ENCODE measurements around the gene RBM33. TPM values are rescaled to one million over a fixed set of nuclear protein-coding genes. Genes with fewer than 3 reads are reported as not detected.

The RBM33 gene
- polyA plus RNA-seq, 4 donors, result 26.5 to 37.6 (median 31.6) TPM

GRCh38 chr7:155715111-155715805 is 70.8 kb downstream of the RBM33 start:
- DNase-seq (ENCODE audit: low read depth in 4 of 4, low spot score in 3 of 4), result no peak

DNA sequence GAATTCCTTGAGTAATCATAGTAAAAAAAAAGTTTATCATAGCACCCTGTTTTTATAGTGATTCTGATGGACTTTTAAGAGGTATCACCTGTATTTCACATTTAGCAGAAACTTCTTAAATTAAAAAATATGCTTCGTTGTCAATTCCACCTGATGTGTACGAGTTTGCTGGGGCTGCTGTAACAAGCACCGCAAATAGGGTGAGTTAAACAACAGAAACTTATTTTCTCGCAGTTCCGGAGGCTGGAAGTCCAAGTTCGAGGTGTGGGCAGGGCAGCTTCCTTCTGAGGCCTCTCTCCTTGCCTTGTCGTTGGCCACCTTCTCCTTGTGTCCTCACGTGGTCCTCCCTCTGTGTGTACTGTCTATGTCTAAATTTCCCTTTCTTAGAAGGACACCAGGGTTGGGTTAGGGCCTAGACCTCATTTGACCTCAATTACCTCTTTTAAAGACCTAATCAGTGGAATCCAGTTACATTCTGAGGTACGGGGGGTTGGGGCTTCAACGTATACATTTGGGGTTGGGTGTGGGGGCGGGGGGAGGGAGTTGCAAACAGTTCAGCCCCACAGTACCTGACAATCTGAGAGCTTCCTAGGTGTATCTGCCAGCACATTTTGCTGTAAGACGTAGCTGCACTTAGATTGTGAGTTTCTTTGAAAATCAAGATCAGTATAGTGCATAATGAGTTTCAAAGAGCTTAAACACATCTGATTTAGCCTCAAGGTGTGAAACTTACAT is 72.7 kb downstream of the RBM33 start:
- DNase-seq (ENCODE audit: low read depth in 4 of 4, low spot score in 3 of 4), result no peak

GRCh38 chr7:155721056-155721455 is 76.6 kb downstream of the RBM33 start:
- no peak for DNase-seq (ENCODE audit: low read depth in 4 of 4, low spot score in 3 of 4)

DNA sequence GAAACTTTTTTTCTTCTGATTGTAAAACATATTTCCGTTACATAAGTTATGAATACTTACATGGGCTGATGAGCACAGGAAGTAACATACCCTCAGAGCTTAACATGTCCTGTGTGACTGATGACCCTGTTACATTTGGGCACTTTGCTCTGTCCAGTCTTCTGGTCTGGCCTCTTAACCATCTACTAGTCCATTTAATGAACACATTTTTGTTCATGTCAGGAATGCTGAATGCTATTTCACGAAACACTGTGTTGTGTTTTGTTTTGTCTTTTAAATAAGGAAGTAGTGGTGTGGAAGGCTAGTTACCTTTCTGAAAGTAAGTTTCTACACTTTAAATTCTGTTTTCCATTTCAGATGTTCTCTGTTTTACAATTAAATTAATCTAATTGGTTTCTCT is 77.7 kb downstream of the RBM33 start:
- no peak for DNase-seq (ENCODE audit: low read depth in 4 of 4, low spot score in 3 of 4)

GRCh38 chr7:155722936-155723335 is 78.5 kb downstream of the RBM33 start:
- DNase-seq (ENCODE audit: low read depth in 4 of 4, low spot score in 3 of 4), result no peak

GRCh38 chr7:155724327-155725005 is 80.0 kb downstream of the RBM33 start:
- no peak for DNase-seq (ENCODE audit: low read depth in 4 of 4, low spot score in 3 of 4)

GRCh38 chr7:155725006-155725355 is 80.5 kb downstream of the RBM33 start:
- DNase-seq (ENCODE audit: low read depth in 4 of 4, low spot score in 3 of 4), result no peak

- DNase-seq (ENCODE audit: low read depth in 4 of 4, low spot score in 3 of 4), result no peak
These were observed 83.2 kb downstream of the RBM33 start for GRCh38 chr7:155727616-155728015.

- no peak for DNase-seq (ENCODE audit: low read depth in 4 of 4, low spot score in 3 of 4)
These were observed 83.7 kb downstream of the RBM33 start for GRCh38 chr7:155728116-155728515.

GRCh38 chr7:155729847-155730246 is 85.4 kb downstream of the RBM33 start:
- DNase-seq (ENCODE audit: low read depth in 4 of 4, low spot score in 3 of 4), result no peak

GRCh38 chr7:155731380-155731779 is 86.9 kb downstream of the RBM33 start:
- no peak for DNase-seq (ENCODE audit: low read depth in 4 of 4, low spot score in 3 of 4)

DNA sequence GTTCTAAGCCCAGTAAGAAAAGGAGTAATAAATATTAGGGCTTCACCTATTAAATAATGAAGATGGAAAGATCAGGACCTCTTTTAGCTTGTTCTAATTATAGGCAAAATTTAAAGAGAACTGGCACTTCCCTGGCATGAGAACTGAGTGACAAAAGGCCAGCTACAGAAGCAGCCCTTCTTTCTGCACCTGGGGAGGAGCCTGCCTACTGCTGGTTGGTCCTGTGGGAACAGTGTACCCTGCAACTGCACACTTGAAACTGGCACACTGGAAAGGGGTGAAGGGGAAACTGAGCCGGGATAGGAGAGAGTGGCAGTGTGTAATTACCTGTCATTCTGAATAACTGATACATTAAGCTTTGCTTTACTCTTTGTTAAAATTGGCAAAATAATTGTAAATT is 87.4 kb downstream of the RBM33 start:
- DNase-seq (ENCODE audit: low read depth in 4 of 4, low spot score in 3 of 4), result no peak

GRCh38 chr7:155732286-155732685 is 87.8 kb downstream of the RBM33 start:
- no peak for DNase-seq (ENCODE audit: low read depth in 4 of 4, low spot score in 3 of 4)

DNA sequence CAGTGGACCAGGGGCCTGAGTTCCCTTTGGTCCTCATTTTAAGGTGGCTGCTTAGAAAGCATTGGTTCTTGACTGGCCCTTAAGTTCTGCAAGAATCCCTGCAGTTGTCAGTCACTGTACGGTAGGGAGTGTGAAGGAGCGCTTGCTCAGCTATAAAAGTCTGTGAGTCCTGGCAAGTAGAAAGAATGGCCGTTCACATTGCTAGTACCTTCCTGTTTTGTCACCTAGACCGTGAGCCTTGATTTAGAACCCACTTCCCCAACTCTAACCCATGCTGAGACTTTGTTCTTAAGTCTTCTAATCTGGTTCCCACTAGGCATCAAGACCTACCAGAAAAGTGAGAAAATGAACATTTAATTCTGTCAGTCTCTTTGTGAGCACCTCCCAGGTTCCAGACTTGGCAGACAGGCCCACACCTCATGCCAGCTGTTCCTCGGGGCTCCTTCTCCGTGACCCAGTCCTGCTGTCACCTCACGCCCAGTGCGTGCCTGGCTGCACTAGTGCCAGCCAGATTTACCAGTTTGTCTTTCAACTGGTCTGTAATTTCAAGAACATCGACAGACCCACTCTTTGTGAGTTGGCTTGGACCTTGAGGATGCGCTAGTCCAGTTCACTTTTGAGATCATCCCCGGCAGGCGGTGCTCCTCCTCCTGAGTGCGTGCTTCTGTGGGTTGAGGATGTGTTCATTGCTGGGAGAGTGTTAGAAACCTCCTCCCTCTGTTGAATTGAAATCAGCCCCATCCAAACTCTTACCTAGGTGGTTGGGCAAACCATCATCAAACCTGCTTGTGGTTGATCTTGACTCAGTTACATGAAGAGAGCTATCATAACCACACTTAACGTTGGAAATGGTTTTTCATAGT is 89.4 kb downstream of the RBM33 start:
- no peak for DNase-seq (ENCODE audit: low read depth in 4 of 4, low spot score in 3 of 4)

DNA sequence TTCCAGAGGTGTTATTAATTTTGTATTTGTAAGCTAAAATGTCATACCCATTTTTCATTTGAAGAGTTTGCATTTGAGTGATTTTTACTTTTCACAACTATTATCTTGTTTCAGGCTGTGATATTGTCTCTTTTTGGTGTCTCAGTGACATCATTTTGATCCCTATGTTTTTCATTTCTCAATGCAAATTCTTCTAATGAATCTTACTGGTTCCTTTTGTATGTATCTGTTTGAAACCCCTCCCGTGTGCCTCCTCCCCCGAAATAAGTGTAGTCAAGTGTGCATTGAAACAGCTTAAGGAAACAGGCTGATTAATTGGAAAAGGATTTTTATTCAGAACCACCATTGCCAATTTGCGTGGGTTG is 90.0 kb downstream of the RBM33 start:
- no peak for DNase-seq (ENCODE audit: low read depth in 4 of 4, low spot score in 3 of 4)

- DNase-seq (ENCODE audit: low read depth in 4 of 4, low spot score in 3 of 4), result no peak
These were observed 91.1 kb downstream of the RBM33 start for GRCh38 chr7:155735442-155736115.

DNA sequence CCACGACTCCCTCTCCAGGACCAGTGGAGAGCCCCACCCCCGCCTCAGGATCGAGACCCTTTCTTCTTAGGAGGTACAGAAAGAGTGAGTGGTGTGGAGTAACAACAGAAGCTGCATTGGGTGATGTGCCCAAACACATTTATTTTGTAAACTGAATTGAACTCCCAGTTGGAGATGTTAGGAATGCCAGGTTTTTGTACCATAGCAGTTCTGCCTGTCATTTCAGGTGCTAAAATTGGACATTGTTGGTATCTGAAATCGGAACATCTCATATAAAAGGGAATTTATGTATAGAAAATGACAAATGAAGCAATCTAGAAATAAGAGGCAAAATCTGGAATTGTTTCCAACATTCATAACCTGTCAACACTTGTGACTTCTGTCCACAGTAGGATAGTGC is 93.1 kb downstream of the RBM33 start:
- DNase-seq (ENCODE audit: low read depth in 4 of 4, low spot score in 3 of 4), result no peak

DNA sequence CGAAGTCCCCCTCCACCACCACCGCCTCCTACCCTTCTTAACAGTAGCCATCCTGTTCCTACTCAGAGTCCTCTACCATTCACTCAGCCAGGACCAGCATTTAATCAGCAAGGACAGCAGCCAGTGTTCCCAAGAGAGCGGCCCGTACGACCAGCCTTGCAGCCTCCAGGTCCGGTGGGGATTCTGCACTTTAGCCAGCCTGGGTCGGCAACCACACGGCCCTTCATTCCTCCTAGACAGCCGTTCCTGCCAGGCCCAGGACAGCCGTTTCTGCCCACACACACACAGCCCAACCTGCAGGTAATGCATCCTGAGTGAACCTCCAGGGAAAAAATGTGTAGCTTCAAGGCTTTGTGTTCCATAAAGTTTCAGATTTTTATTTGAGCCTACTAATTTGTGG is 93.6 kb downstream of the RBM33 start:
- DNase-seq (ENCODE audit: low read depth in 4 of 4, low spot score in 3 of 4), result no peak

DNA sequence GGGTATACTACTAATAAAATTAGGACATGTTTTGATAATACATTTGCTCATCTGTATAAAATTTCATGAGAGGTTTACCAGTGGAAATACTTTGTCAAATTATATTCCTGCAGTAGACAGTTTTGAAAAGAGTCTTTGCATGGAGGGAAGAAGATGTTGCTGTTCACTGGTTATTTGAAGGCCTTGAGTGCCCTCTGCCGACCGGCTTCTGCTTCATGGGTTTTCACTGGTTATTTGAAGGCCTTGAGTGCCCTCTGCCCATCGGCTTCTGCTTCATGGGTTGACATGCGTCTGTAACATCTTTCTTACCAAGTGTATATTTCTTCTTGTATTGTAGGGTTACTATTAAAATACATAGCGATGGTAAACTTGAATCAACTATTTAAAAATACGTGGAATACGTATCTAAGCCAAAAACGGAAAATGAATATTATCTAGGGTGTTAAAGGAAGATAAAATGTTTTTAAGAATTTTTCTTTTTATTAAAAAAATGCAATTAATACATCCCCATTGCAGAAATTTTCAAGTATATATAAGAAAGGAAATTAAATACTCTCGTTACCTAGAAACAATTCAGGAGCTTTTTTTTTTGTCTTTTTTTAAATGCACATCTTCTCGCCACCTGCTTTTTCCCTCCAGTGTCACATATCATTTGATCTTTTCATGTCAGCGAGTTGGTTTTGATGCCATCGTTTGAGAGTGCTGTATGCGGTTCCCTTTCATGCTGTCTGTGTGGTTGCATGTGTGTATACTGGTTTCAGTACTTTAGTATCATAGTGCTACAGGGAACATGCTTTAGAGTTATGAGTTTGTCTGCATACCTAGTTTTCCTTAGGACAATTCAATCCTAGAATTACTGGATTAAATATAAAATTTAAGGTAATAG is 94.4 kb downstream of the RBM33 start:
- DNase-seq (ENCODE audit: low read depth in 4 of 4, low spot score in 3 of 4), result peak; percentile 31 to 40 (median 38)

Measured in right renal pelvis (tissue), 4 donors.